GM19193 (cell line): Measurements from ENCODE around the gene PNPLA2.

ENCODE experiments used
- POLR2A ChIP-seq: IDR thresholded peaks from 4 replicates; pipeline ENCODE4 v1.6.1; 2011; ENCODE audit not compliant: insufficient read depth, insufficient read length; ENCODE audit errors: extremely low read depth

The PNPLA2 gene

GRCh38 chr11:855796-856195, 37.1 kb downstream of the PNPLA2 start:
- TF ChIP-seq POLR2A: no peak

GRCh38 chr11:856397-856796, 37.7 kb downstream of the PNPLA2 start:
- TF ChIP-seq POLR2A: no peak

- no peak for TF ChIP-seq POLR2A
Measured at GRCh38 chr11:858053-858761, 39.5 kb downstream of the PNPLA2 start.

DNA sequence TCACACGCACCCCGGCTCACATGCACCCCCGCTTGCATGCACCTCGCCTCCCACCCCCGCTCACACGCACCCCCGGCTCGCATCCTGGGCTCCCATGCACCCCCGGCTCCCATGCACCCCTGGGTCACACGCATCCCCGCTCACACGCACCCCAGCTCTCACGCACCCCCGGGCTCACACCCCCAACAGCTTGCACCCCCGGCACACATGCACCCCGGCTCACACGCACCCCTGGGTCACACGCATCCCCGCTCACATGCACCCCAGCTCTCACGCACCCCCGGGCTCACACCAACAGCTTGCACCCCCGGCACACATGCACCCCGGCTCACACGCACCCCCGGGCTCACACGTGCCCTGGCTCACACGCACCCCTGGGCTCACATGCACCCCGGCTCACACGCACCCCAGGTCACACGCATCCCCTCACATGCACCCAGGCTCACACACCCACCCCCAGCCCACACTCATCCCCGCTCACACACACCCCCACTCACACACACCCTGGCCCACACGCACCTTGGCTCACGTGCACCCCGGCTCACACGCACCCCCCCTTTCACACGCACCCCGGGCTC, 40.1 kb downstream of the PNPLA2 start:
- no peak for TF ChIP-seq POLR2A

GRCh38 chr11:859394-860131, 40.8 kb downstream of the PNPLA2 start:
- no peak for TF ChIP-seq POLR2A

DNA sequence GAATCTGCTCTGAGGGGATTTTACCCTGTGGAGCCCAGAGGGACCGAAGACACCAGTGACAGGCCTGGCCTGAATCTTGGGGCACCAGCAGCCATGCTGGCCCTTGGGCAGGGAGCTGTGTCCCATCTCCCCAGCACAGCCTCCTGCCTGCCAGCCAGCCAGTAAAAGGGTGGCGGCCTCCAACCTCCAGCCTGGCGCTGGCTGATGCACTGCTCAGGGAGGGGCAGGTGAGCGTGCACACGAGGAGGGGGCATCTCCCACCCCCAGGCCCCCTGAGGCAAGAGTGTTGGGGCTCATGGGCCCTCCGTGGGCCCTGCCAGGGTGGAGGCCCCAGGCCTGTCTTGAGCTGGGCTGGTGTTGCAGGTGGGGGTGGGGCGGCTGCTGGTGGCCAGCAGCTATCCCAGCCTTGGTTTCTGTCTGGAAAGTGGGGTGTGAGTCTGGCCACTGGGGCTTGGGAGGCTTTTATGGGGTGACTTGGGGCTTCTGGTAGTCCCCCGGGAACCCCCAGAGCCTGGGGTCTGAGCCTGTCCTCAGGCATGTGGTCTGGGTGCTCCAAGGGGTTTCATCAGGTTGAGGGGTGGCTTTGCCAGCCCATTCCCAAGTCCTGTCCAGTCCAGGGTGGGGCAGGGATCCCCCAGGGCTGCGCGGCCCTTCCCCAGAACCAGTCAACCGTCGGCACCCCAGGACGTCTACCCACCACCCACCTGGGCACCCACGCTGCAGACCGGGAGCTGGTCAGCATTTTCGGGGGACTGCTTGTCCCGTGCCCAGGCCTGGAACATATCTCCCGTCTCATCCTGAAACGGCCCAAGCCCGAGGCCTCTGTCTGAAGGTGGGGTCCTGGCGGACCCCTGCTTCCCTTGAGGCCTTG, 41.8 kb downstream of the PNPLA2 start:
- TF ChIP-seq POLR2A: no peak

DNA sequence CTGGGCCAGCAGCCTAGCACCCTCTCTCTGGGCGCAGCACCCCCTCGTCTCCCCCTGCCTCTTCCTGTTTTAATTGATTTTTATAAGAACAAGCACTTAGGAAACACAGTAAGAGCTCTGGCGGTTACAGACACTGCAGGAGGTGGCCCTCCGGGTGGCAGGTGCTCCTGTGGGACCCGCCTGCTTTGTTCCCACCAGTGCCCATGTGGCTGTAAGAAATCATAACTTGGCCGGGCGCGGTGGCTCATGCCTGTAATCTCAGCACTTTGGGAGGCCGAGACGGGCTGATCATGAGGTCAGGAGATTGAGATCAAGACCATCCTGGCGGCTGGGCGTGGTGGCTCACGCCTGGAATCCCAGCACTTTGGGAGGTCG, 42.4 kb downstream of the PNPLA2 start:
- TF ChIP-seq POLR2A: no peak

DNA sequence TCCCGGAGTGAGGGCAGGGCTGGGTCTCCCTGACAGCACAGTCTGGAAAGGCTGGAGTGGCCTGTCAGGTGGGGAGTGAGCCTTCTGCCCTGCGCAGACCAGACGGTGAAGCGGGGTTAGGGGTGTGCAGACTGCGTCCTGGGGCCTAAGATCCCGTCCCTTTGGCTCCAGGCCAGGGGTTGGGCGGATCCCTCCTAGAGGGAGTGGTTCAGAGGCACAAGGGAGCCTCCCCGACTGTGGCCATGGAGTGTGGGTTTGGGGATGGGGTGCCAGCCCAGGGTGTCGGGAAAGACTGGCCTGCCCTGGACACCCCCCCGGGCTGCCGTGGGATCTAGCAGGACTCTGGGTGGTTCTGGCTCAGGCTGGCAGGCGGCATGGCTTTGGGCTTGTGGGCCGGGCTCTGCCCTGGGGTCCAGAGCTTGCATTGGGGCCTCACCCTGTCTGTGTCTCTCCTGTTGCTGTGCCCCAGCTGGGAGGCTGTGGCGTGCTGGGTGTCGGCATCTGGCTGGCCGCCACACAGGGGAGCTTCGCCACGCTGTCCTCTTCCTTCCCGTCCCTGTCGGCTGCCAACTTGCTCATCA, 43.5 kb downstream of the PNPLA2 start:
- TF ChIP-seq POLR2A: no peak

GRCh38 chr11:862696-863022, 43.9 kb downstream of the PNPLA2 start:
- TF ChIP-seq POLR2A: no peak

- TF ChIP-seq POLR2A: no peak
Measured at GRCh38 chr11:863023-863909, 44.6 kb downstream of the PNPLA2 start.

- no peak for TF ChIP-seq POLR2A
Measured at GRCh38 chr11:863910-864827, 45.5 kb downstream of the PNPLA2 start.

DNA sequence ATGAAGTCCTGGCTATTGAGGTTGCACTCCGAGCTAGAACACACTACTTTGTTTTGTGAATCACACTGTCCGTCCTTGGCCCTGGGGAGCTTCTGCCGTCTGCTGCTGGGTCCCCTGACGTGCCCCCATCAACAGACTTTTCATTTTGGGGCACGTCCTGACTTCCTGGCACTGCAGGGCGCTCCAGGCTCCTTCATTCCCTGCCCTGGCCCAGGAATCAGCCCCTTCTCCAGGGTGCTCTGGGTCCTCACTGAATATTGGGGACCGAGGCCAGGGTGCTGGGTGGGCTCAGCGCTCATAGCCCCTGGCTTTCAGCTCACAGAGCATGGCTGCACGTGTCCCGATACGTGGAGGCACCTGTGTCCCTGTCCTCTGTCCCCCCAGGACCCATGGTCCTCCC, 46.2 kb downstream of the PNPLA2 start:
- no peak for TF ChIP-seq POLR2A

DNA sequence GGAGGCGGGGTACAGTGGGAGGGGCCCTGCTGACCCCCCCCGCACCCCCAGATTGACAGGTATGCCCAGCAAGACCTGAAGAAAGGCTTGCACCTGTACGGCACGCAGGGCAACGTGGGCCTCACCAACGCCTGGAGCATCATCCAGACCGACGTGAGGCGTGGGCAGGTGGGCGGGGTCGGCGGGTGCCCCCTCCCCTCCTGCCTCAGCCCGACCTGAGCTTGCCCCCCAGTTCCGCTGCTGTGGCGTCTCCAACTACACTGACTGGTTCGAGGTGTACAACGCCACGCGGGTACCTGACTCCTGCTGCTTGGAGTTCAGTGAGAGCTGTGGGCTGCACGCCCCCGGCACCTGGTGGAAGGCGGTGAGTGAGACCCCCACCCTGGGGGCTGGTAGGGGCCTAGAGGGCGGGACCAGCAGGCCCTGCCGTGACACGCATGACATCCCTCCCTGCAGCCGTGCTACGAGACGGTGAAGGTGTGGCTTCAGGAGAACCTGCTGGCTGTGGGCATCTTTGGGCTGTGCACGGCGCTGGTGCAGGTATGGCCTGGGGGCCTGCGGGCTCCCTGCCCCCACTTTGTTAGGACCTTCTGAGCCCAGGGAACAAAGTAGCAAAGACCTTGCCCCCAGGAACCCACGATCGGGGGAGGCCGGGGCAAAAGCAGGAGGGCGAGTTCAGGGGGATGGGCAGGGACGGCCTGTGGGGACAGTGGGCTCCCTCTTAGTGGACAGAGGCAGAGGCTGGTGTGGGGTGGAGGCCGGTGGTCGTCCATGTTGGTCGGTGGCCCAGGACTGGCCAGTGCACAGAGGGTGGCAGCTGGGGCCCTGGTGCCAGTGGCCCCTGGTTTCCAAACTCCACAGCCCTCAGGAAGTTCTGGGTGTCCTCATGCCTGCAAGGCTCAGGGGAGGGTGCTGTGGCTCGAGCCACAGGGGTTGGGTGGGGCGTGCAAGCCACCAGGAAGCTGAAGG, 47.0 kb downstream of the PNPLA2 start:
- TF ChIP-seq POLR2A: no peak
